GM12801 (cell line): ENCODE results near the gene TOP3A.

ENCODE experiments used
- TF ChIP-seq, protein P1 (sequence below): IDR thresholded peaks from one replicate; pipeline ENCODE4 v1.5.1; 2011; ENCODE audit warnings: control low read depth; ENCODE audit not compliant: insufficient read length; ENCODE audit errors: extremely low read depth

The TOP3A gene

GRCh38 chr17:18238299-18238698, 76.5 kb downstream of the TOP3A start:
- TF ChIP-seq, protein P1, sequence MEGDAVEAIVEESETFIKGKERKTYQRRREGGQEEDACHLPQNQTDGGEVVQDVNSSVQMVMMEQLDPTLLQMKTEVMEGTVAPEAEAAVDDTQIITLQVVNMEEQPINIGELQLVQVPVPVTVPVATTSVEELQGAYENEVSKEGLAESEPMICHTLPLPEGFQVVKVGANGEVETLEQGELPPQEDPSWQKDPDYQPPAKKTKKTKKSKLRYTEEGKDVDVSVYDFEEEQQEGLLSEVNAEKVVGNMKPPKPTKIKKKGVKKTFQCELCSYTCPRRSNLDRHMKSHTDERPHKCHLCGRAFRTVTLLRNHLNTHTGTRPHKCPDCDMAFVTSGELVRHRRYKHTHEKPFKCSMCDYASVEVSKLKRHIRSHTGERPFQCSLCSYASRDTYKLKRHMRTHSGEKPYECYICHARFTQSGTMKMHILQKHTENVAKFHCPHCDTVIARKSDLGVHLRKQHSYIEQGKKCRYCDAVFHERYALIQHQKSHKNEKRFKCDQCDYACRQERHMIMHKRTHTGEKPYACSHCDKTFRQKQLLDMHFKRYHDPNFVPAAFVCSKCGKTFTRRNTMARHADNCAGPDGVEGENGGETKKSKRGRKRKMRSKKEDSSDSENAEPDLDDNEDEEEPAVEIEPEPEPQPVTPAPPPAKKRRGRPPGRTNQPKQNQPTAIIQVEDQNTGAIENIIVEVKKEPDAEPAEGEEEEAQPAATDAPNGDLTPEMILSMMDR, result no peak

DNA sequence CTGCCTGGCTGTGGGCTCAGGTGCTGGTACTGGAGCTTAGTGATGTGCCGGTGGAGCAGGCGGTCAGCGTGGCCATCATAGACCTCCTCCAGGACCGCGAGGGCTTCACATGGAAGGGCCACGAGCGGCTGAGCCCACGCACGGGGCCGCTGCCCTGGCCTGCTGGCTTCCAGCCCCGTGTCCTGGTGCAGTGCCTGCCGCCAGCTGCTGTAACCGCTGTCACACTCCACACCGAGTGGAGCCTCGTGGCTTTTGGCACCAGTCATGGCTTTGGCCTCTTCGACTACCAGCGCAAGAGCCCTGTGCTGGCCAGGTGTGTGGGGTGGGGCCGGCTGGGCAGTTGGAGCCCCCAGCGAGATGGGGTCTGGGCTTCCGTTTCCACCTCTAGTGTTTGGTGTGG, 77.3 kb downstream of the TOP3A start:
- TF ChIP-seq, protein P1, result no peak

- TF ChIP-seq, protein P1, result no peak
Observed at GRCh38 chr17:18236494-18236893, 78.3 kb downstream of the TOP3A start.

DNA sequence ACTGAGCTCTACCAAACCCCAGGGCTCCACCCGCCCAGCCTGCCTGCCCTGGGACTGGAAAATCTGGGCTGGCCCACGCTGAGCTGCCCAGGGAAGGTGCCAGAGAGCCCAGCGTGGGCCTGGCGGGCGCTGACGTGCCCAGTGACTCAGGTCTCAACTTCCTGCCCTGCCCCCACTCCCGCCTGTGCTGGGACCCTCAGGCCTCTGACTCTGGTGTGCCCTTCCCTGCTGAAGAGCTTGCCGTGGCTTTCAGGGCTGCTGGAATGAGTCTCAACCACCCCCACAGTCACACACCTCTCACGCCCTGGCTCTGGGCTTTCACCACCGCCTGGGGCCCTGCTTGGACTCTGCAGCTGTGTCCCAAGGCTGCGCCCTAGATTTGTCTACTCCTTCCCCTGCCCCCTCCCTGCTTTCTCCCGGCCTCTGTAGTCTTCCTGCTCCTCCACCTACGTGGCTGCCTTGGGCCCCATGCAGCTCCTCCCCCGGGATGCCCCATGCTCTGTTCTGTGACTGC, 79.0 kb downstream of the TOP3A start:
- TF ChIP-seq, protein P1, result no peak

GRCh38 chr17:18234853-18235380, 79.9 kb downstream of the TOP3A start:
- TF ChIP-seq, protein P1, result no peak

DNA sequence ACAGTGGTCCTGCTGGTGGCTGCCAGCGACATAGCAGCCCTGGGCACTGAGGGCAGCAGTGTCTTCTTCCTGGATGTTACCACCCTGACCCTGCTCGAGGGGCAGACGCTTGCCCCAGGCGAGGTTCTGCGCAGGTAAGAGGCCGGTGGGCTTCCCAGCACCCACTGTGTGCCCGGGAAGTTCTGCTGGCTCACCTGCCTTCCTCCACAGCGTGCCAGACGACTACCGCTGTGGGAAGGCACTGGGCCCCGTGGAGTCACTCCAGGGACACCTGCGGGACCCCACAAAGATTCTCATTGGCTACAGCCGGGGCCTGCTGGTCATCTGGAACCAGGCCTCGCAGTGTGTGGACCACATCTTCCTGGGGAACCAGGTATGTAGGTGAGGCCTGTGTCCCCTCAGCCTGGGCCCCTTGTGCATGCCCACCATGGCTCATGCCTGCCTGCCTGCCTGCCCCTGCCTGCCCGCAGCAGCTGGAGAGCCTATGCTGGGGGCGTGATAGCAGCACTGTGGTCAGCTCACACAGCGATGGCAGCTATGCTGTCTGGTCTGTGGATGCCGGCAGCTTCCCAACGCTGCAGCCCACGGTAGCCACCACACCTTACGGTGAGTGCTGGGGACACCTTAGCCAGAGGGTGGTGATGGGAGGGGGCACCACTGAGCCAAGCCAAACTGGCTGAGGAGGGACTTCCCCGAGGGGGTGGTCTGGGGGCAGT, 80.8 kb downstream of the TOP3A start:
- TF ChIP-seq, protein P1, result no peak

- TF ChIP-seq, protein P1, result no peak
Observed at GRCh38 chr17:18231164-18231563, 83.6 kb downstream of the TOP3A start.
